SU-DHL-6 (cell line): Measurements from ENCODE around the gene WDR73.

Experiments
- H2AFZ ChIP-seq: fragments of 200-600 bp; sonication (generic); 2 replicates; pipeline ENCODE4 v1.6.1; 2014; ENCODE audit warnings: low read depth, mild to moderate bottlenecking, moderate library complexity, mixed read lengths, antibody characterized with exemption, low read length; ENCODE audit not compliant: severe bottlenecking
- H3F3A ChIP-seq: fragments of 200-600 bp; shearing (Covaris generic); 2 replicates; pipeline ENCODE4 v1.6.0; 2016; ENCODE audit warnings: antibody characterized with exemption, mild to moderate bottlenecking; ENCODE audit not compliant: insufficient read depth
- H3K27ac ChIP-seq: fragments of 200-600 bp; sonication (generic); 2 replicates; pipeline ENCODE4 v1.5.1; 2016; ENCODE audit warnings: low read depth, mild to moderate bottlenecking, low read length, moderate library complexity, mixed read lengths
- H3K27me3 ChIP-seq: fragments of 200-600 bp; sonication (generic), shearing (Covaris generic); 2 replicates; pipeline ENCODE4 v1.6.0; 2014; ENCODE audit warnings: mild to moderate bottlenecking, low read length
- H3K36me3 ChIP-seq: fragments of 200-600 bp; sonication (generic); 2 replicates; pipeline ENCODE4 v1.6.1; 2014; ENCODE audit warnings: mild to moderate bottlenecking, low read length, mixed read lengths
- H3K4me2 ChIP-seq: fragments of 300-600, 200-600 bp; shearing (Covaris generic), sonication (generic); 2 replicates; pipeline ENCODE4 v1.6.0; 2014; ENCODE audit warnings: low read length, low read depth, mild to moderate bottlenecking; ENCODE audit not compliant: poor library complexity, severe bottlenecking
- H3K4me3 ChIP-seq: fragments of 200-600 bp; sonication (generic); 2 replicates; pipeline ENCODE4 v1.5.1; 2014; ENCODE audit warnings: antibody characterized with exemption, low read length, mild to moderate bottlenecking, mixed read lengths; ENCODE audit not compliant: insufficient read depth, poor library complexity, severe bottlenecking
- H3K79me2 ChIP-seq: fragments of 200-600 bp; sonication (generic); 2 replicates; pipeline ENCODE4 v1.6.1; 2014; ENCODE audit warnings: mild to moderate bottlenecking, low read length, moderate library complexity; ENCODE audit not compliant: insufficient read depth
- H3K9ac ChIP-seq: fragments of 200-600 bp; sonication (generic); 2 replicates; pipeline ENCODE4 v1.7.0; 2014; ENCODE audit warnings: mild to moderate bottlenecking, low read length
- H3K9me2 ChIP-seq: fragments of 200-600 bp; sonication (generic); replicated peaks from 2 replicates; pipeline ENCODE4 v1.6.1; 2014; ENCODE audit warnings: low read length; ENCODE audit not compliant: insufficient read depth
- H3K9me3 ChIP-seq: fragments of 200-600 bp; sonication (generic); 2 replicates; pipeline ENCODE4 v1.6.1; 2014; ENCODE audit warnings: low read length, mixed read lengths; ENCODE audit not compliant: insufficient read depth
- H4K20me1 ChIP-seq: fragments of 200-600 bp; sonication (generic); 2 replicates; pipeline ENCODE4 v1.6.1; 2014; ENCODE audit warnings: low read depth, mild to moderate bottlenecking, antibody characterized with exemption, low read length, moderate library complexity, mixed read lengths
- EZH2phosphoT487 ChIP-seq: fragments of 200-600 bp; sonication (generic), shearing (Covaris generic); conservative IDR thresholded peaks from 2 replicates; pipeline ENCODE4 v1.6.1; 2018; ENCODE audit warnings: mild to moderate bottlenecking, antibody characterized with exemption, low read length, moderate library complexity, mixed read lengths
- TF ChIP-seq, protein P1 (sequence below): fragments of 200-600 bp; sonication (generic); IDR thresholded peaks from one replicate; pipeline ENCODE4 v1.5.1; 2017; ENCODE audit warnings: antibody characterized with exemption, mild to moderate bottlenecking, low read length, moderate library complexity; ENCODE audit not compliant: insufficient read depth, poor library complexity, severe bottlenecking

WDR73 gene

DNA sequence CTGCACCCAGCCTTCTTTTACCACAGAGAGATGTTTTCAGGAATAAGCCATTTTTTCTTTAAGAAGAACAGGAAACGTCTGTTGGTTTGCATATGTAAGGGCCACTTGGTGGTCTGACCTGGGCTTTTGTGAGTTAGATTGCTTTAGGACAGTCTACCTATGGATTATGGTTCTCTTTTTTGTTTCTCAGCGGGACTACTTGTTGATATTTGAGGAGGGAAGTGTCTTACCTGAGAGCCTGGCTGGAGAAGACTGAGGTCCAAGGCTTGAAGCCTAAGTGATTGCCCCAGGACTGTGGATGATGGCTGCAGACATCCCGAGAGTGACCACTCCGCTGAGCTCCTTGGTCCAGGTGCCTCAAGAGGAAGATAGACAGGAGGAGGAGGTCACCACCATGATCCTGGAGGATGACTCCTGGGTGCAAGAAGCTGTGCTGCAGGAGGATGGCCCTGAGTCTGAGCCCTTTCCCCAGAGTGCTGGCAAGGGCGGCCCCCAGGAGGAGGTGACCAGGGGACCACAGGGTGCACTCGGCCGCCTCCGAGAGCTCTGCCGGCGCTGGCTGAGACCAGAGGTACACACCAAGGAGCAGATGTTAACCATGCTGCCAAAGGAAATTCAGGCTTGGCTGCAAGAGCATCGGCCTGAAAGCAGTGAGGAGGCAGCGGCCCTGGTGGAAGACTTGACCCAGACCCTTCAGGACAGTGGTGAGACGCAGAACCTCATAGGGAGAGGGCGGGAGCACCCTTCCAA lies 50.3 kb downstream of the WDR73 start:
- no peak overlapping the region for H3K4me2 ChIP-seq
- no peaks in the 10 kb centered on the region for H3K79me2 ChIP-seq

GRCh38 chr15:84601555-84601838 lies 52.6 kb downstream of the WDR73 start:
- H4K20me1 ChIP-seq = no peaks in the 10 kb centered on the region
- H3K9me3 ChIP-seq = no peaks in the 10 kb centered on the region
- H3K4me3 ChIP-seq = peak overlapping the region; percentile 84
- peak overlapping the region; percentile 72 for H3K9ac ChIP-seq
- H3K4me2 ChIP-seq = peak overlapping the region; percentile 74
- peak overlapping the region; percentile 94 for H2AFZ ChIP-seq
- peaks cover 15% of the 10 kb centered on the region for H3F3A ChIP-seq
- H3K27ac ChIP-seq = no peak overlapping the region
- H3K9me2 ChIP-seq = no peaks in the 10 kb centered on the region
- no peaks in the 10 kb centered on the region for H3K36me3 ChIP-seq
- no peaks in the 10 kb centered on the region for H3K79me2 ChIP-seq
- TF ChIP-seq, protein P1, sequence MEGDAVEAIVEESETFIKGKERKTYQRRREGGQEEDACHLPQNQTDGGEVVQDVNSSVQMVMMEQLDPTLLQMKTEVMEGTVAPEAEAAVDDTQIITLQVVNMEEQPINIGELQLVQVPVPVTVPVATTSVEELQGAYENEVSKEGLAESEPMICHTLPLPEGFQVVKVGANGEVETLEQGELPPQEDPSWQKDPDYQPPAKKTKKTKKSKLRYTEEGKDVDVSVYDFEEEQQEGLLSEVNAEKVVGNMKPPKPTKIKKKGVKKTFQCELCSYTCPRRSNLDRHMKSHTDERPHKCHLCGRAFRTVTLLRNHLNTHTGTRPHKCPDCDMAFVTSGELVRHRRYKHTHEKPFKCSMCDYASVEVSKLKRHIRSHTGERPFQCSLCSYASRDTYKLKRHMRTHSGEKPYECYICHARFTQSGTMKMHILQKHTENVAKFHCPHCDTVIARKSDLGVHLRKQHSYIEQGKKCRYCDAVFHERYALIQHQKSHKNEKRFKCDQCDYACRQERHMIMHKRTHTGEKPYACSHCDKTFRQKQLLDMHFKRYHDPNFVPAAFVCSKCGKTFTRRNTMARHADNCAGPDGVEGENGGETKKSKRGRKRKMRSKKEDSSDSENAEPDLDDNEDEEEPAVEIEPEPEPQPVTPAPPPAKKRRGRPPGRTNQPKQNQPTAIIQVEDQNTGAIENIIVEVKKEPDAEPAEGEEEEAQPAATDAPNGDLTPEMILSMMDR = no peak
- no peak for TF ChIP-seq EZH2phosphoT487
- H3K27me3 ChIP-seq = no peaks in the 10 kb centered on the region

More for the DNA sequence above, 50.3 kb downstream of the WDR73 start:
- H4K20me1 ChIP-seq = no peaks in the 10 kb centered on the region
- peaks cover 4% of the 10 kb centered on the region; the same call in 1 of the 2 replicates for H3F3A ChIP-seq
- H3K36me3 ChIP-seq = no peaks in the 10 kb centered on the region
- H3K9me3 ChIP-seq = no peaks in the 10 kb centered on the region
- H3K27ac ChIP-seq = no peak overlapping the region
- H3K9me2 ChIP-seq = no peaks in the 10 kb centered on the region
- TF ChIP-seq, protein P1 = no peak
- no peak for TF ChIP-seq EZH2phosphoT487
- no peak overlapping the region for H3K9ac ChIP-seq
- no peaks in the 10 kb centered on the region for H3K27me3 ChIP-seq
- no peak overlapping the region for H3K4me3 ChIP-seq
- H2AFZ ChIP-seq = no peak overlapping the region

GRCh38 chr15:84600687-84601554 lies 53.2 kb downstream of the WDR73 start, which contains the start of gene ZSCAN2:
Gene ZSCAN2 (plus strand): TSS chr15:84601009. CDS start chr15:84603928, 2,919 bp downstream.
- H3K79me2 ChIP-seq = no peaks in the 10 kb centered on the region
- no peaks in the 10 kb centered on the region for H3K9me3 ChIP-seq
- H3K4me3 ChIP-seq = peak within 1 kb of the TSS; percentile 84
- peak within 1 kb of the TSS; percentile 94 for H2AFZ ChIP-seq
- TF ChIP-seq EZH2phosphoT487 = no peak
- TF ChIP-seq, protein P1 = no peak
- H3K4me2 ChIP-seq = peak within 1 kb of the TSS; percentile 74
- no peaks in the 10 kb centered on the region for H3K27me3 ChIP-seq
- H4K20me1 ChIP-seq = no peaks in the 10 kb centered on the region
- H3K9me2 ChIP-seq = no peaks in the 10 kb centered on the region
- no peaks in the 10 kb centered on the region for H3K36me3 ChIP-seq
- H3F3A ChIP-seq = peaks cover 15% of the 10 kb centered on the region
- peak within 1 kb of the TSS; percentile 72 for H3K9ac ChIP-seq
- H3K27ac ChIP-seq = no peak within 1 kb of the TSS
